ENCODE results near the gene TXNDC11.

The TXNDC11 gene

GRCh38 chr16:11783319-11784037 lies 40.8 kb upstream of the TXNDC11 start:
- TF ChIP-seq CTCF (IDR thresholded peaks at IDR 0.05; ENCODE audit: low read depth, low read length), result no peak
- DNase-seq (ENCODE audit: low read depth in 2 of 2), result peak; percentile 69 to 84
- H3K4me3 ChIP-seq (replicated peaks in 1 of 2; ENCODE audit: low read depth in 2 of 2, low read length in 2 of 2), result peak overlapping the region; percentile 3 to 36

- peak overlapping the region in 1 of 2 donors; percentile 7 for H3K4me3 ChIP-seq (replicated peaks in 1 of 2; ENCODE audit: low read depth in 2 of 2, low read length in 2 of 2)
- TF ChIP-seq CTCF (IDR thresholded peaks at IDR 0.05; ENCODE audit: low read depth, low read length), result no peak
- DNase-seq (ENCODE audit: low read depth in 2 of 2), result peak in 1 of 2 donors; percentile 23
These were observed 39.1 kb upstream of the TXNDC11 start for GRCh38 chr16:11781773-11782172.

- peak in 1 of 2 donors; percentile 49 for DNase-seq (ENCODE audit: low read depth in 2 of 2)
- TF ChIP-seq CTCF (IDR thresholded peaks at IDR 0.05; ENCODE audit: low read depth, low read length), result no peak
- no peak overlapping the region for H3K4me3 ChIP-seq (replicated peaks in 1 of 2; ENCODE audit: low read depth in 2 of 2, low read length in 2 of 2)
These were observed 38.5 kb upstream of the TXNDC11 start for GRCh38 chr16:11780991-11781680.

GRCh38 chr16:11779074-11779473 lies 36.4 kb upstream of the TXNDC11 start:
- DNase-seq (ENCODE audit: low read depth in 2 of 2), result no peak

GRCh38 chr16:11774065-11774626 lies 31.5 kb upstream of the TXNDC11 start:
- TF ChIP-seq CTCF (IDR thresholded peaks at IDR 0.05; ENCODE audit: low read depth, low read length), result no peak
- DNase-seq (ENCODE audit: low read depth in 2 of 2), result no peak
- H3K4me3 ChIP-seq (replicated peaks in 1 of 2; ENCODE audit: low read depth in 2 of 2, low read length in 2 of 2), result no peak overlapping the region

More at GRCh38 chr16:11779074-11779473, 36.4 kb upstream of the TXNDC11 start:
- H3K4me3 ChIP-seq (replicated peaks in 1 of 2; ENCODE audit: low read depth in 2 of 2, low read length in 2 of 2), result no peak overlapping the region
- TF ChIP-seq CTCF (IDR thresholded peaks at IDR 0.05; ENCODE audit: low read depth, low read length), result no peak

- no peak for TF ChIP-seq CTCF (IDR thresholded peaks at IDR 0.05; ENCODE audit: low read depth, low read length)
- no peak overlapping the region for H3K4me3 ChIP-seq (replicated peaks in 1 of 2; ENCODE audit: low read depth in 2 of 2, low read length in 2 of 2)
- DNase-seq (ENCODE audit: low read depth in 2 of 2), result no peak
These were observed 26.2 kb upstream of the TXNDC11 start for GRCh38 chr16:11768849-11769248.
